SH-SY5Y (cell line): ENCODE results near the gene KRTAP16-1.

Experiments
- GATA2 ChIP-seq: IDR thresholded peaks from 2 replicates; pipeline ENCODE4 v1.6.1; 2011; ENCODE audit warnings: mild to moderate bottlenecking, low read depth, low read length
- GATA3 ChIP-seq: IDR thresholded peaks from 2 replicates; pipeline ENCODE4 v1.6.1; 2011; ENCODE audit warnings: low read depth, mild to moderate bottlenecking, low read length, moderate library complexity

KRTAP16-1 gene

GRCh38 chr17:41324180-41325075, 15.3 kb upstream of the KRTAP16-1 start:
- TF ChIP-seq GATA2, result no peak
- TF ChIP-seq GATA3, result no peak

DNA sequence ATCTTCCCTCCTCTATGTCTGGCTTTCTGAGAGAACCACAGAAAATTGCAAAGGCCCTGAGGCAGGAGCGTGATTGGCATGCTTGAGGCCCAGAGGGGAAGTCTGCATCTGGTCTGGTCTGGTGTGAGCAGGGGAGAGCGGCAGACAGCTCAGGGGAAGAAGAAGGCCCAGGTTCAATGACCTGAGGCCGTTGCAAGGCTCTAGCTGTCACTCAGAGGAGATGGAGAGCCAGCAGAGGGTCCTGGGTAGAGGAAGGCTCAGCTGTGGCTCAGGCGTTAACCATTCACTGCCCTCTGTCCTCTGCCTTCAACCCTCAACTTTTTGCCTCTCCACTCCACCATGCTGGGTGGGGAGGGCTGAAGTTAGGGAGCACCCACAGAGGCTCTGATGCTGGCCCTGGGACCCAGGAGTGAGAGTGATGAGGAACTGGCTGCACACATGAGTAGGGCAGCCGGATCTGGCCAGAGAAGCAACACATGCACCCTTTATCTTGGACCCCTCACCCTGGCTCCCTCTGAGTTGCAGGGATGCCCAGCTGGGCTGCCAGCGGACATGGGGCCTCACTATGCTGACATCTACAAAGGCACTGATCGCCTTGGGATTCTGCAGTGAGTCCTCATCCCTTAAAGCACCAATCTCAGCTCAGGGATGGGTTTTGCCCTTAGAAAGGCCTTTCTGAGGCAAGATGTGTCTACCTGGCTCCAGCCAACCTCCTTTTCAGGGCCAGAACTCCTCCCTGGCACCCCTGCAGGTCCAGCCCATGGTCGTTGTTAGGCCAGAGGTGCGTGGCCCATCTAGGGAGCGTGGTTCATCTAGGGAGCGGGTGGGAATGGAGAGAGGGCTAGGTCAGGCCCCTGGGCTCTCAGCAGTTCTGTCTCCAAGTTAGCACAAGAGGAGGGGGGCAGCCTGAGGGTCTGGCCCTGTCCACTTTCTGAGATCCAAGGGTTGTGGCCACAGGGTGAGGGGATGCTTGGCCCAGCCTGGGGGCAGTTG, 14.1 kb upstream of the KRTAP16-1 start:
- TF ChIP-seq GATA2 (no peak), GATA3 (no peak)

DNA sequence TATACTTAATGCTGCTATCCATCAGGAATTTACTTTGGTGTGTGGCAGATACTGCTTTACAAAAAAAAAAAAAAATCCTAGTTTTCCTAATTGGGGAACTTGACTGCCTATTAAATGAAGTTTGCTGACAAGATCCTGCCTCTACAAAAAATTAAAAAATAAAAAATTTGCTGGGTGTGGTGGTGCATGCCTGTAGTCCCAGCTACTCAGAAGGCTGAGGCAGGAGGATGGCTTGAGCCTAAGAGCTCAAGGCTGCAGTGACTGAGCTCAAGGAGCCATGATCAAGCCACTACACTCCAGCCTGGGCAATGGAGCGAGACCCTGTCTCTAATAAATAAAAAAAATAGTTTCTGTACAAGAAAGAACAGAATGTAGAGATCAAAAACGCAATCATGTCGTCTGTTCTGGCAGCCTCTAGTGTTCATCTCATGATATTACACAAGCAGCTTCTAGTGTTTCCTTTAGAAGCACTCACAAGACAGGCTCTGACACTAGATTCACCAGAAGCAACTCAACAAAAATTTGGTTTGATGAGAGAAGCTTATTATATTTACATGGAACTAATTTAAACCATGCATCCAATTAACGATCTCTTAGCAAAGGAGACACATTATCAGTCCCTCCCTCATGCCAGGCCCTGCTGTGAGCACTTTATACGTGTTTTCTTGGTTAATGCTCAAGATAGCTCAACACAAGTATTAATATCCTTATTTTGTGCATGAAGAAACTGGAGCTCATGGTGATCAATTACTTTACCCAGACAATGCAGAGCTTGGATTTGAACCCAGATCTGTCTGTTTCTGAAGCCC, 13.2 kb upstream of the KRTAP16-1 start:
- no peak for TF ChIP-seq GATA3
- no peak for TF ChIP-seq GATA2

GRCh38 chr17:41318231-41318630, 9.1 kb upstream of the KRTAP16-1 start:
- TF ChIP-seq GATA3 (no peak), GATA2 (no peak)

DNA sequence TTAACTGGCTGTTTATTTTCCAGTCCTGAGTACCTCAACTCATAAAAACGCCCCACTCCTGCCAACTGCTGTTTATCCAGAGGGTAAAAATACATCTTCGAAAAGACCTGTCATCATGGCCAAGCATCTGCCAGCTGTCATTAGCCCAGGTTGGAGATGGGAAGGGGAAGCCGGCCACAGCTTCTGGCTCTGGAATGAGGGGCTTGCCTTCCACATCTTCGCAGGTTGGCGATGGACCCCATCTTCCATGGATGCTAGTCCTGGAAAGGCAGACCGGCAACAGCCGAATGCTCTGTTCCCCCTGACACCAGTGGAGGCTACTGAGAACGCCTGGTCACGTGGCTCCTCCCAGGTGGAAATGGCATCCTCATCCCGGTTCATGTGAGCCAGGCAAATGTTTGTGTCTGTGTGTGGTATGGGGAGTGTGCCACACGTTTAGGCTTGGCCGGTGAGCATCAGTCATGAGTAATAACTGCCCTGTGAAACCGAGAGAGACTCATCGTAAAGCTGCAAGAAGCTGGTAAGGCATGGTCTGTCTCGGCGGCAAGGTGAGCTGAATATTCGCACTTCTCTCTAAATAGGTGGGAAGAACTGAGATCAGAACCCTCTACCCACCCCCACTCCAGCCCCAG, 6.8 kb upstream of the KRTAP16-1 start:
- TF ChIP-seq GATA2 (no peak), GATA3 (no peak)

DNA sequence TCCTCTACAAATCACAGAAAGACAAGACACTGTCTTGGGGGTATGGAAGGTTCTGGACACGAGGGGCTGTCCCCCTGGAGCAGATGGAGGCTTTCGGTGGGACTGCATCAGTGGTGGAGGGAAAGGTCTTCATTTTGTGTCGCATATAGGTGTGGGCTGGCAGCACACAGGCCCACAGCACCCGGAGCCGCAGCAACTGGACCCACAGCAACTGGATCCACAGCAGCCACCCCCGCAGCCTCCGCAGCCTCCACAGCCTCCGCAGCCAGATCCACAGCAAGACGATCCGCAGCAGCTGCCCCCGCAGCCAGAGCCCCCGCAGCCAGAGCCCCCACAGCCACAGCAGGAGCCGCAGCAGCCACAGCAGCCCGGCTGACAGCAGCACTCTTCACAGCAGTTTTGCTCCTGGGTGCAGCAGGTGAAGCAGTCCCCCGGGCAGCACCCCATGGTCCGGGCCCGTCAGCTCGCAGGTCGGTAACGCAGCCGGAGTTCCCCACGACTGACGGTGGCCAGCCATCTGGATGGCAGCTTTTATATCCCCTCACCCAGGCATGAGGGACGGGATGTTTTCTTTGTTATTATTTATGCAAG, 6.2 kb upstream of the KRTAP16-1 start, which contains the start of gene KRTAP17-1:
TSS of gene KRTAP17-1 (minus strand) at position 507 of the 591 bp plus-strand sequence. CDS start at position 447, 60 bp downstream.
- TF ChIP-seq GATA2 (no peak), GATA3 (no peak)

- TF ChIP-seq GATA3 (no peak), GATA2 (no peak)
These were observed 2.0 kb upstream of the KRTAP16-1 start for GRCh38 chr17:41311111-41311510.

- TF ChIP-seq GATA3, result no peak
- TF ChIP-seq GATA2, result no peak
These were observed 725 bp downstream of the KRTAP16-1 start for GRCh38 chr17:41308251-41308917.

DNA sequence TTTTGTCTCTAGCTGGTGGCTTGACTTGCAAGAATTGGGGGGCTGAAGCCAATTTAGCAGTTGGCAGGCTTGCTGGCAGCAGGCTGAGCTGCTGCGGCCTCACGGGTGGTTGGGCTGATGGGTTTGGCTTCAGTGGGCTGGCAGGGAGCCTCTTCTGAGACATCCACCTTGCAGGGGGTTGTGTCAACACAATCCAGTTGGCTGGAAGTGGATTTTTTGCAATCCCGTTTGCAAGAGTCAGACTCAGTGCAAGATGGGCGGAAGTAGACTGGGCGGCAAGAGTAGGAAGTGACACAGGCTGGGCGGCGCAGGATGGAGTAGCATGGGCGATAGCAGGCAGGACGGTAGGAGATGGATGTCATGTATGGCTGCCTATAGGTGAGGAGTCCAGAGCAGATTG, 1.5 kb downstream of the KRTAP16-1 start:
- no peak for TF ChIP-seq GATA2
- no peak for TF ChIP-seq GATA3

GRCh38 chr17:41304091-41304490, 5.0 kb downstream of the KRTAP16-1 start:
- TF ChIP-seq GATA2, result no peak
- TF ChIP-seq GATA3, result no peak

- TF ChIP-seq GATA3, result no peak
These were observed 6.1 kb downstream of the KRTAP16-1 start for GRCh38 chr17:41302981-41303380.

DNA sequence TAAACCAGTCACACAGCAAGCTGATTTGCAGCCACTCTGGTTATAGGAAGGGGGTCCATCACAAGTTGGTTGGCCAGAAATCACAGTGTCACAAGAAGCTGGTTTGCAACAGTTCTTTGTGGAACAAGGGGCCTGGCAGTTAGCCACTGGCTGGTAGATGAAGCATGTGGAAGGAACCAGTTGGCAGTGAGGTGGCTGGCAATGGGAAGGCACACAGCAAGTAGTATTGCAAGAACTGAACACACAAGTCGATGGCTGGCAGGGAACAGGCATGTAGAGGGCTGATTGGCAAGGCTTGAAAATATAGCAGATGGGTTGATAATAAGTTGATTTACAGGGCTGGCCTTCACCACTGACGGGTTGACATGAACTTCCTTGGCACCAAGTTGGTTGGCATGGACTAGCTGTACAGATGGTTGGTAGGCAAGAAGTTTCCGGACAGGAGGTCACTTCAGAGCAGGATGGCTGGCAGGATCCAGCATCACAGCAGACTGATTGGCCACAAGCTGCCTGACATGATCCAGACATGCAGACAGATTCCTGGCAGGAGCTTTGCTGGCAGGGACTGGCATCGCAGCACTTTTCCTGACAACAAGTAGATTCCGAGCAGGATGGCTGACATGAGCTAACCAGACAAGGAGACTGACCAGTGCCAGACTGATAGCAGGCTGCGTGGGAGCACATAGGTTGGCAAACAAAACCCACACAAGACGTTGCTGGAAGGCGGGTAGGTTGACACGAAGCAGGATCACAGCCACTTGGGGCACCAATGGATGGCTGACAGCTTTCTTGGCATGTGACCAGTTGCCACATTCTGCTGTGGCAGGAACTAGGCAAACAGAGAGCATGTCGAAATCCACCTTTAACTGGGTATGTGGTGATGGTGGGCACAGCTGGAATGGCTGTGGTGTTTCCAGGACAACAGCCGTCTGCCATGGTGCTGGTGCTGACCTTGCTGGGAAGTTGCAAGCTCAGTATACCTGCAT, 6.9 kb downstream of the KRTAP16-1 start, which contains the start of gene KRTAP29-1:
TSS of gene KRTAP29-1 (minus strand) at position 936 of the 986 bp plus-strand sequence. CDS start at position 936, 0 bp downstream.
- no peak for TF ChIP-seq GATA3
- no peak for TF ChIP-seq GATA2
